GM18505 (cell line): Measurements from ENCODE around the gene DPYSL3.

Experiments used
- ATAC-seq: cut with Tn5 transposase; IDR thresholded peaks from one replicate; pipeline ENCODE4 v1.9.1; 2021; ENCODE audit not compliant: unreplicated experiment
- POLR2A ChIP-seq: IDR thresholded peaks from 4 replicates; pipeline ENCODE4 v1.6.1; 2011; ENCODE audit warnings: borderline replicate concordance; ENCODE audit not compliant: insufficient read depth, insufficient read length; ENCODE audit errors: extremely low read depth

Gene DPYSL3

DNA sequence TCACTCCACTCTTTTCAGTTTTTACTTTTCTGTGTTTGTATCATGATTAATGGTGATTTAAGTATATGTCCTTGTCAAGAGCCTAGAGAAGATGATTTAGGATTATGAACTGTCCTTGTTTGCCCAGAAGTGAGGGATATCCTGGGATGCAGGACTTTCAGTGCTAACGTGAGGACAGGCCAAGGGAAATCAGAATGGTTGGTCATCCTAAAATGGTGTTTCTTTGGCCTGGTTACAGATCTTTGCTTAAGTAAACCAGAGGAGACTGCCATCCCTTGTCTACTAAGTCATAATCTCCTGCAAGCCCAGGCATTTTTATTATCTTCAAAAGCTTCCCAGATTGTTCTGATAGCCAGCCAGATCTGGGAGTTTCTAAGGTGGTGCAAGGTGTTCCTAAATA, 22.3 kb upstream of the DPYSL3 start:
- ATAC-seq, result no peak

GRCh38 chr5:147530530-147531389, 20.9 kb upstream of the DPYSL3 start:
- ATAC-seq, result no peak
- TF ChIP-seq POLR2A, result no peak

More for the DNA sequence above, 22.3 kb upstream of the DPYSL3 start:
- no peak for TF ChIP-seq POLR2A

GRCh38 chr5:147523069-147523468, 13.2 kb upstream of the DPYSL3 start:
- TF ChIP-seq POLR2A, result no peak
- ATAC-seq, result no peak

- no peak for ATAC-seq
- TF ChIP-seq POLR2A, result no peak
These were observed 12.6 kb upstream of the DPYSL3 start for GRCh38 chr5:147522435-147522834.

DNA sequence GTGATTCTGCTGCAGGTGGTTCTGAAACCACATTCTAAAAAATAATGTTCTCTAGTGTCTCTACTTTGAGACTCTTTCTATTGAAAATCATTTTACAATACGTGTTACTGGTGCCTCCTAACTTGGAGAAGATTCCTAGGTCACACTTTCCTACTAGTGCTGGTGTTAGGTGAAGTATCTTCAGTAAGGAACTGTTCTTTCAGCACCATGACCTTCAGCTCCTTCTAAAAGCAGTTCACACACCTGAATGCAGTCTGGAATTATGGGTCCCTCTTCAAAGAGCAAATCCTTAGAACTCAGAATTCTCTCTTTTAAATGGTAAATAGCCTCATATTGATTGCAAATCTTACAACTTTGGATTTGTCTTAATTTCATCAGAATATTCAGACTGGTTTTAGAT, 10.6 kb upstream of the DPYSL3 start:
- no peak for TF ChIP-seq POLR2A
- ATAC-seq, result no peak

DNA sequence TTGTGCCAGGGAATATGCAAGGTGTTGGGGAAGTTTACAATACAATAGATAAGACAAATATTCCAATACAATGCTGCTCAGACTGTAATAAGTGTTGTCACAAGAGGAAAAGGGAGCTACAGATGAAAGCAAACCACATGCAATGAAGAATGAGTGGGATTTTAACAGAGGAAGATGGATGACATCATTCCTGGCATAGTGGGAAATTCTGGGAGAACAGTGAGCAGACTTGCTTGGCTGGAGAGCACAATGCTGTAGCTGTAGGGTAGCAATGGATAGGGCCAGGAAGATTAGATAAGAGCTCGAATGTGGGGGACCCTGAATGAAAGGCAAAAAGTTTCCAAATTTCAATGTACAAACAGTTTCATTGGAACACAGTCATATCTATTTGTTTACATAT, 9.5 kb upstream of the DPYSL3 start:
- no peak for ATAC-seq
- no peak for TF ChIP-seq POLR2A

DNA sequence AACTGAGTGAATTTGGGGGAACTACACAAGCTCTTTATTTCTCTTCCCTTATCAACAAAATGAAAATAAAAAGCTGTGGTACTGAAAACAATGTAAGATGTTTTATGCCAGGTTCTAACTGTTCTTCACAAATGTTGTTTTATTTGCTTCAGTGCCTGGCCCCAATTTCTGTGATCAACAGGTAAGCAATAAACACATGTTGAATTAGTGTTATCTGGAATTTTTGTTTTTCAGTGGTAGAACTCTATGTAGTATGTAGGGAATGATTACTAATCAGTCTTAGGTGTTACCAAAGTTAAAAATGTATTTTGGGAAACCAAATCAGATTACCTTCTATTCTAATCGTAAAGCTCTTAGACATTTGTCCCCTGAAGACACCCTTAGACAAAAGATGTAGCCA, 7.5 kb upstream of the DPYSL3 start:
- TF ChIP-seq POLR2A, result no peak
- ATAC-seq, result no peak

GRCh38 chr5:147515269-147515668, 5.4 kb upstream of the DPYSL3 start:
- ATAC-seq, result no peak

GRCh38 chr5:147512659-147513379, 3.0 kb upstream of the DPYSL3 start:
- no peak for TF ChIP-seq POLR2A

More at GRCh38 chr5:147515269-147515668, 5.4 kb upstream of the DPYSL3 start:
- TF ChIP-seq POLR2A, result no peak

GRCh38 chr5:147510885-147511284, 1.0 kb upstream of the DPYSL3 start:
- ATAC-seq, result no peak
- TF ChIP-seq POLR2A, result no peak

More at GRCh38 chr5:147512659-147513379, 3.0 kb upstream of the DPYSL3 start:
- ATAC-seq, result no peak

DNA sequence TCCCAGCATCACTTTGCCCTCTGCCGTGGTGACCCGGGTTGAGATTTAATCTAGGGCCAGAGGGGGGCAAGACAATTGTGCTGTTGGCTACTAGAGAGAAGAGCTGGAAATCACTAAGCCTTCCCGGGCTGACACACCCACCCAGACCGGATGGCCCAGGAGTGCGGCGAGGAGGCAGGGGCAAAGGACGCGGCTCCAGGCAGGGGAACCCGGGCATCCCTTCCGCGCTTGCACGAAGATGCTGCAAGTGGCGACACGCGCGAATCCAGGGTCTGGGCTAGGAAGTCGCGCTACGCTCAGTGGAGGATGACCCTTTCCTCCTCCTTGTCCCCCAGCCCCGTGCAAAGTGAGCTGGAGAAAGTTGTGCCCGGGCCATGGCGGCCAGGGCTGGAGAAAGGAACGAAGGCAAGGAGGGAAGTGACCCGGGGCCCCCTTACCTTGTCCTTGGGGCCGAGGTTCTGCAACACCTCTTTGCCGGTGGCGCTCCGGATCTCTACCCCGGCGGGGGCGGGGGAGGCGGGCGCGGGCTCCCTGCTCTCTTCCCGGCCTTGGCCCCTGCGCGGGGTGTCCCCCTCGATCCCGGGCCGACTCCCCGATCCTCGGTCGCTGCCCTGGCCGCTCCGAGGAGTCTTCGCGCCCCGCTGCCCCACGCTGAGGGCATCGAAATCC, 693 bp downstream of the DPYSL3 start:
- peak; percentile 22 for ATAC-seq

GRCh38 chr5:147508711-147509040, 1.2 kb downstream of the DPYSL3 start:
- ATAC-seq, result no peak
- no peak for TF ChIP-seq POLR2A

More for the DNA sequence above, 693 bp downstream of the DPYSL3 start:
- TF ChIP-seq POLR2A, result no peak

DNA sequence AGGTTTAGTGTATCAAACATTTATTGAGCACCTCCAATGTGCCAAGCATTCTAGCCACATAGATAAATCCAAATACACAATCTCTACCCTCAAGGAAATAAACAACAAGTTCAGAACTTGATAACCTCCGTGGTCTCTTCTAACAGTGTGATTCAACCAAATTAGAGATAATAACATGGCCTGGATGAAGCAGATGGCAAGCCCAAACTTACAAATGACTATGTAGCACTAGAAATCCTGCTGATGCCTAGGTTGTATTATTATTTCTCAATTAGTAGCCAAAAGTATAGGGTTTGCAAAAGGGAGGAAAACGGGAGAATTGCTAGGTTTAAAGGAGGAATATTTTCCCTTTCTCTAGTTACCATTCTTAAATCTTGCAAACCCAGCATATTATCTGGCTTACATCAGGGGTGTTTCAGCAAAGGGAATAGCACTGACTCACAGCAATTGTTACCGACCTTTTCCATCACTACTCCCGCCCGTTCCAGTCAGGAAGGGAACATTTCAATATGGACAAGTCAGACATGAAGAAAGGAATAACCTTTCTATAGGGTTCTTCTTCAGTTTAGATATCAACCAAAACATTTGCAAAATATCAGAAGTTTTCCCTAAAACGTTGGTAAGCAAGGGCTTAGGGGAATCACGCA, 2.3 kb downstream of the DPYSL3 start:
- TF ChIP-seq POLR2A, result no peak
- no peak for ATAC-seq
